Measurements from ENCODE around the gene SUGCT.

DNA sequence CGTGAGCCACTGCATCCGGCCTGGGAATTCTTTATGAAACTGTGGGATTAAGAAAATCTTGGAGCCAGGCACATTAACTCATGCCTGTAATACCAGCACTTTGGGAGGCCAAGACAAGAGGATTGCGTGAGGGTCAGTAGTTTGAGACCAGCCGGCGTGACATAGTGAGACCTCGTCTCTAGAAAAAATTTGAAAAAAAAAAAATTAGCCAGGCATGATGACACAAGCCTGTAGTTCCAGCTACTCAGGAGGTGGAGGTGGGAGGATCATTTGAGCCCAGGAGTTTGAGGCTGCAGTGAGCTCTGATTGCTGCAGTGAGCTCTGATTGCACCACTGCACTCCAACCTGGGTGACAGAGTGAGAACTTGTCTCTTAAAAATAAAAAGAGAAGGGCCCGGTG is 69.8 kb downstream of the SUGCT start:
- TF ChIP-seq, protein P1, sequence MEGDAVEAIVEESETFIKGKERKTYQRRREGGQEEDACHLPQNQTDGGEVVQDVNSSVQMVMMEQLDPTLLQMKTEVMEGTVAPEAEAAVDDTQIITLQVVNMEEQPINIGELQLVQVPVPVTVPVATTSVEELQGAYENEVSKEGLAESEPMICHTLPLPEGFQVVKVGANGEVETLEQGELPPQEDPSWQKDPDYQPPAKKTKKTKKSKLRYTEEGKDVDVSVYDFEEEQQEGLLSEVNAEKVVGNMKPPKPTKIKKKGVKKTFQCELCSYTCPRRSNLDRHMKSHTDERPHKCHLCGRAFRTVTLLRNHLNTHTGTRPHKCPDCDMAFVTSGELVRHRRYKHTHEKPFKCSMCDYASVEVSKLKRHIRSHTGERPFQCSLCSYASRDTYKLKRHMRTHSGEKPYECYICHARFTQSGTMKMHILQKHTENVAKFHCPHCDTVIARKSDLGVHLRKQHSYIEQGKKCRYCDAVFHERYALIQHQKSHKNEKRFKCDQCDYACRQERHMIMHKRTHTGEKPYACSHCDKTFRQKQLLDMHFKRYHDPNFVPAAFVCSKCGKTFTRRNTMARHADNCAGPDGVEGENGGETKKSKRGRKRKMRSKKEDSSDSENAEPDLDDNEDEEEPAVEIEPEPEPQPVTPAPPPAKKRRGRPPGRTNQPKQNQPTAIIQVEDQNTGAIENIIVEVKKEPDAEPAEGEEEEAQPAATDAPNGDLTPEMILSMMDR (IDR thresholded peaks at IDR 0.05; ENCODE audit: low read length): no peak
- TF ChIP-seq EZH2phosphoT487 (IDR thresholded peaks at IDR 0.05; ENCODE audit: low read length): no peak
